ENCODE results near the gene BCAS3.
A peak's percentile ranks its signal among the peaks of the same experiment; 100 is the strongest.
"Not testable (repeated sequence)": the region's sequence is repeated elsewhere in the genome, so short reads cannot be mapped to it uniquely, and the experiment has no call there.

Gene BCAS3

DNA sequence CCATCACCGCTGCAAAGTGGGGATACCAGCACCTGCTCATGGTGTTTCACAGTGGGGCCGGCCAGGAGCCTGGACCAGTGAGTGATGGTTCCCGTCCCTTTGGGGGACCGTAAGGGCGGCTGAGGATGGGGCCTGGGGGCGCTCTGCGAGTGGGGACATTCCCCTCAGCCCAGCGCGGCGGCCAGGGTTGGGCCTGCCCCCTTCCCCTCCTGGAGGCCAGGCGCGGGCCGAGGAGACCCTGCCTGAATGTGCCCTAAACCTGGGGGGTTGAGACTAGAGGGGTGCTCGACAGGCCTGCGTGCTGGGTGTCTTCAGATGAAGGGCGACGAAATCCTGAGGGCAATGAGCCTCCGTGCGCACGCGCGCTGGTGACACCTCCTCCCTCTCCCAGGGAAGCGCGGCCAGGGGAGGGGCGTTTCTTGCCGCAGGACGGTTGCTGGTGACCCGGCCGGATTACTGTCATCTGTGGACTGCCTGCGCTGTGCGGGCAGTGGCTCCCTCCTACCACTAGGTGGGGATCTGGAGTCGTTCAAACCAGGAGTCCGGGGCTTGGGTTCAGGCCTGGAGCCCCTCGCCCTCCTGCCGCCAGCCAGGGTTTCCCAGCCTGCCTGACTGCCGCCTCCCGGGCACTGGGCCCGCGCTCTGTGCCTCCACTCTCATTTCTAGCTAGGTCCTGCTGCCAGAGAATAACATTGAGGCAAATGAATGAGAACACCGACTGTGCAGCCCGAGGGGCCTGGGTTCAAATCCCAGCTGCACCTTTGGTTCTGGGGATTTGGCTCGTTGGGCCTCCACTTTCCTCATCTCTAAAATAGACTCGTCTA, 739.1 kb downstream of the BCAS3 start:
- peak; percentile 51 for DNase-seq

DNA sequence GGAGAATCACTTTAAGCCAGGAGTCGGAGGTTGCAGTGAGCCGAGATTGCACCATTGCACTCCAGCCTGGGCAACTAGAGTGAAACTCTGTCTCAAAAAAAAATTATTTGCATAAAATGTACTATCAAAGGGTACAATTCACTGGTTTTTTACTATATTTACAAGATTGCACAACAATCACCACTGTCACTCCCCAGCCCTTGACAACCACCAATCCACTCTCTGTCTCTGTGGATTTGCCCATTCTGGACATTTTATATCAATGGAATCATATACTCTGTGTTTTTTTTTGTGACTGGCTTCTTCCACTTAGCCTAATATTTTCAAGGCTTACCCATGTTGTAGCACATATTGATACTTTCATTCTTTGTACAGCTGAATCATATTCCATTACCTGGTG, 740.8 kb downstream of the BCAS3 start:
- DNase-seq = no peak

DNA sequence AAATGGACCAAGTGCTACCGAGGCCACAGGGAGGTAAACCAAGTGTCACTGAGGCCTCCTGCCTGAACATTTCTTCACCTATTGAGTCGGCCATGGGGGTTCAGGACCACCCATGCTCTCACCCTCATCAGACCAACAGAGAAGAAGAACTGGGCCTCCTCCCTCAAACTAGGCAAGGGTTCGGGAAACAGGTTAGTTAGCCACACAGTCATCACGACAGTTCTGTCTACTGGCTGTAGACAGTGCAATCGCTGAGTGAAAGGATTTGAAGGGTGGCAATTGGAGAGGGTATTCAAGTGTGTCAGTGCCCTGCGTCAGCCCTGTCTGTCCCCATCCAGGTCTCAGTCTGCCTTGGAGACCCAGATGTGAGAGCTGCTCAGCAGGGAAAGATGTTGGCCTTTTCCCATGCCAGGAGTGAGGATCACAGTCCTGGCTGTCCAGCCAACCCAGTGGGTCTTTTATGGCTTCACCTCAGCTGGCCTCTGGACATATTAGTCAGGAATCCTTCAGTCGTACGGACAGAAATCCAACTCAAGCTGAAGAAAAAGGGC, 741.9 kb downstream of the BCAS3 start:
- DNase-seq = no peak

- no peak for DNase-seq
Measured at GRCh38 chr17:61420052-61420451, 742.4 kb downstream of the BCAS3 start.

GRCh38 chr17:61420745-61421398, 743.2 kb downstream of the BCAS3 start:
- no peak for DNase-seq

- DNase-seq = no peak
Measured at GRCh38 chr17:61421460-61421859, 743.8 kb downstream of the BCAS3 start.

DNA sequence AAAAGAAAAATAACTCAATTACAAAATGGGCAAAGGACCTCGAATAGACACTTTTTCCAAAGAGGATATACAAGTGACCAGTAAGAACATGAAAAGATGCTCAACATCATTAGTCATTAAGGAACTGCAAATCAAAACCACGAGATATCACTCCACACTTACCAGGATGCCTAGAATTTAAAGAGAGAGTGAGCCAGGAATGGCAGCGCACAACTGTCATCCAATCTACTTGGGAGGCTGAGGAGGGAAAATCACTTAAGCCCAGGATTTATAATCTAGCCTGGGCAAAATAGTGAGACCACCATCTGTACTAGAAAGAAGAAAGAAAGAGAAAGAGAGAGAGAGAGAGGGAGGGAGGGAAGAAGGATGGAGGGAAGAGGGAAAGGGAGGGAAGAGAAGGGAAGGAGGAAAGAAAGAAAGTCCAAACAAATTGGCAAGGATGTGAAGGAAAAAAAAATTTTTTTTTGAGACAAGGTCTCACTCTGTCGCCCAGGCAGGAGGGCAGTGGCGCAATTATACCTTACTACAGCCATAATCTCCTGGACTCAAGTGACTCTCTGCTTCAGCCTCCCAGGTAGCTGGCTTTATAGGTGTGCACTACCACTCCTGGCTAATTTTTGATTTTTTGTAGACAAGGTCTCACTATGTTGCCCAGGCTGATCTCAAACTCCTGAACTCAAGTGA, 744.6 kb downstream of the BCAS3 start:
- no peak for DNase-seq

DNA sequence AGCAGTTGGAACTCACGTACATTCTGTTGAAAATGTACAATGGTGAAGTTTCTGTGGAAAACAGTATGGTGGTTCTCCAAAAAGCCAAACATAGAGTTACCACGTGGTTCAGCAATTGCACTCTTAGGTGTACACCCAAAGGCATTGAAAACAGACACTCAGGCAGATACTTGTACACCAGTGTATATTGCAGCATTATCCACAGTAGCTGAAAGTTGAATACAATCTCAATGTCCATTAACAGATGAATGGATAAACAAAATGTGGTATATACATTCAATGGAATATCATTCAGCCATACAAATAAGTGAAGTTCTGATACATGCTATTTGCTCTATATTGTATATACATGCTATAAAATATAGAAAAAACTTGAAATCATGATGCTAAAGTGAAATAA, 745.2 kb downstream of the BCAS3 start:
- DNase-seq = no peak

- DNase-seq = no peak
Measured at GRCh38 chr17:61423967-61424649, 746.5 kb downstream of the BCAS3 start.

DNA sequence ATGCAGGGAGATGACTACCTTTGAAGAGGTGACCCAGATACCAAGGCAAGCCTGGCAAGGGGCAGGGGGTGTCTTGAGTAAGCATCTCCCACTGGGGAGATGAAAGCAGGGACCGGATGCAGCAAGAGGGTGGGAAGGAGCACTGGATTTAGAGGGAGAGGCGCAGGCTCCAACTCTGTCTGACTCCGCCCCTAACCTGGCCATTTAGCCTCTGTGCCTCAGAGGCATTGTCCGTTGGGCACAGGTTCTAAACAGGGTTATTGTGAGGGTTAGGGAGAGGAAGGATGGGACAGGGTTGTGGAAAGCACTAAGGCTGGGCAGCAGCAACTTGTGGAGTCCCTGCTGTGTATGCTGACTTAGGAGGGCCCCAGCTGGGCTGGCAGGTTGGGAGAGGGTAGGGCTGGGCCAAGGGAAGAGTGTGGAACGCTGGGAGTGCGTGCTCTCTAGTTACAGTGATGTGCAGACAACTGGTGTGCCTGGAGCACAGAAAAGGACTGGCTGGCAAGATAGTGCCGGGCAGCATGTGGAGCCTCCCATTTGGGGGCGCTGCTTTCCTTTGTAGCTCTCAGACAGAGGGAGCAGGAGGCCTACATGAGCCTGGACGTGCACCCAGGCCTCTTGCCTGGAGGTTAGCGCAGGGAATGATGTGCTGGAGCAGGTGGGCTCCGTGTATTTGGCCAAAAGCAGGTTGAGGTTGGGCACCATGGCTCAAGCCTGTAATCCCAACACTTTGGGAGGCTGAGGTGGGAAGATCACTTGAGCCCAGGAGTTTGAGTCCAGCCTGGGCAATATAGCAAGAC, 748.2 kb downstream of the BCAS3 start:
- DNase-seq = no peak

GRCh38 chr17:61426482-61427304, 749.0 kb downstream of the BCAS3 start:
- DNase-seq = no peak

DNA sequence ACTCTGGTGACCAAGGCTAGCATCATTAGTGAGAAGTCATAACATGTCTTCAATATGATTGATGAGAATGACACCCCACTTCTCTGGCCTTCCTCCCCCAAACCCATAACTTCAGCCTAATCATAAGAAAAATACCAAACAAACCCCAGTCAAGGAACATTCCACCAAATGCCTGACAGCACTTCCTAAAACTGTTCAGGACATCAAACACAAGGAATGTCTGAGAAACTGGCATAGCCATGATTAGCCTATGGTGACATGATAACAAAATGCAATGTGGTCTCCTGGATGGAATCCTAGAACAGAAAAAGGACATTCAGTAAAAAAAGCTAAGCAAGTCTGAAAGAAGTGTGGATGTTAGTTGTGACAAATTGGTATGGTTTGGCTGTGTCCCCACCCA, 749.9 kb downstream of the BCAS3 start:
- DNase-seq = no peak

DNA sequence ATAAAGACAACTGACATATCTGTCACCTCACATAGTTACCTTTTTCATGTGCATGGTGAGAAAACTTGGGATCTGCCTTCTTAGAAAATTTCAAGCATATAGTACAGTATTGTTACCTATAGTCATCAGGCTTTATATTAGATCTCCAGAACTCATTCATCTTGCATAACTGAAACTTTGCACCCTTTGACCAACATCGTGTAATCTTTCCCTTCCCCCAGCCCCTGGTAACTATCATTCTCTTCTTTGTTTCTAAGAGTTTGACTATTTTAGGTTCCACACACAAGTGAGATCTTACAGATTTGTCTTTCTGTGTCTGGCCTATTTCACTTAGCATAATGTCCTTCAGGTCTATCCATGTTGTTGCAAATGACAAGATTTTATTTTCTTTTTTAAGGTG, 751.6 kb downstream of the BCAS3 start:
- no peak for DNase-seq

- DNase-seq = not testable (repeated sequence)
Measured at GRCh38 chr17:61429831-61430230, 752.2 kb downstream of the BCAS3 start.

- no peak for DNase-seq
Measured at GRCh38 chr17:61431594-61432311, 754.1 kb downstream of the BCAS3 start.

- DNase-seq = no peak
Measured at GRCh38 chr17:61436273-61436672, 758.6 kb downstream of the BCAS3 start.

- no peak for DNase-seq
Measured at GRCh38 chr17:61436995-61437704, 759.5 kb downstream of the BCAS3 start.

GRCh38 chr17:61440697-61441096, 763.0 kb downstream of the BCAS3 start:
- DNase-seq = no peak

GRCh38 chr17:61441507-61441906, 763.9 kb downstream of the BCAS3 start:
- not testable (repeated sequence) for DNase-seq
